ENCODE measurements around the gene FOXO3. TPM values are rescaled to one million over a fixed set of nuclear protein-coding genes. Genes with fewer than 3 reads are reported as not detected.

The FOXO3 gene
- total RNA-seq, 1 donor from 2014 or later: 45.2 TPM

GRCh38 chr6:108610270-108610839 is 49.6 kb downstream of the FOXO3 start:
- H3K27me3 Mint-ChIP-seq: no peaks in the 10 kb centered on the region
- H3K9me3 Mint-ChIP-seq (ENCODE audit: low read depth): peaks cover 11% of the 10 kb centered on the region
- peaks cover 39% of the 10 kb centered on the region for H3K4me1 Mint-ChIP-seq (ENCODE audit: low read depth)
- TF ChIP-seq CTCF (IDR thresholded peaks at IDR 0.05; ENCODE audit: unreplicated experiment): no peak
- no peak for DNase-seq (ENCODE audit: low spot score, unreplicated experiment)
- peak overlapping the region; percentile 34 for H3K27ac Mint-ChIP-seq
- H3K36me3 Mint-ChIP-seq (ENCODE audit: insufficient read depth): peaks cover 12% of the 10 kb centered on the region
- peak overlapping the region; percentile 21 for H3K4me3 Mint-ChIP-seq (ENCODE audit: low read depth)

GRCh38 chr6:108610957-108611586 is 50.4 kb downstream of the FOXO3 start:
- Mint-ChIP-seq H3K9me3 (ENCODE audit: low read depth) (peaks cover 11% of the 10 kb centered on the region), H3K4me3 (ENCODE audit: low read depth) (no peak overlapping the region)

GRCh38 chr6:108612852-108613251 is 52.1 kb downstream of the FOXO3 start:
- TF ChIP-seq CTCF (IDR thresholded peaks at IDR 0.05; ENCODE audit: unreplicated experiment): no peak

More at GRCh38 chr6:108610957-108611586, 50.4 kb downstream of the FOXO3 start:
- Mint-ChIP-seq H3K36me3 (ENCODE audit: insufficient read depth) (peaks cover 12% of the 10 kb centered on the region), H3K4me1 (ENCODE audit: low read depth) (peaks cover 33% of the 10 kb centered on the region), H3K27me3 (no peaks in the 10 kb centered on the region), H3K27ac (no peak overlapping the region)
- TF ChIP-seq CTCF (IDR thresholded peaks at IDR 0.05; ENCODE audit: unreplicated experiment): no peak
- DNase-seq (ENCODE audit: low spot score, unreplicated experiment): no peak

GRCh38 chr6:108616544-108616943 is 55.8 kb downstream of the FOXO3 start:
- peaks cover 8% of the 10 kb centered on the region for H3K4me1 Mint-ChIP-seq (ENCODE audit: low read depth)
- H3K27ac Mint-ChIP-seq: no peak overlapping the region
- peaks cover 11% of the 10 kb centered on the region for H3K9me3 Mint-ChIP-seq (ENCODE audit: low read depth)
- DNase-seq (ENCODE audit: low spot score, unreplicated experiment): no peak
- no peak overlapping the region for H3K4me3 Mint-ChIP-seq (ENCODE audit: low read depth)
- no peak for TF ChIP-seq CTCF (IDR thresholded peaks at IDR 0.05; ENCODE audit: unreplicated experiment)
- H3K36me3 Mint-ChIP-seq (ENCODE audit: insufficient read depth): peaks cover 12% of the 10 kb centered on the region
- no peaks in the 10 kb centered on the region for H3K27me3 Mint-ChIP-seq

More at GRCh38 chr6:108612852-108613251, 52.1 kb downstream of the FOXO3 start:
- no peaks in the 10 kb centered on the region for H3K27me3 Mint-ChIP-seq
- no peak for DNase-seq (ENCODE audit: low spot score, unreplicated experiment)
- H3K4me3 Mint-ChIP-seq (ENCODE audit: low read depth): no peak overlapping the region
- peaks cover 12% of the 10 kb centered on the region for H3K36me3 Mint-ChIP-seq (ENCODE audit: insufficient read depth)
- peaks cover 11% of the 10 kb centered on the region for H3K9me3 Mint-ChIP-seq (ENCODE audit: low read depth)
- peaks cover 22% of the 10 kb centered on the region for H3K4me1 Mint-ChIP-seq (ENCODE audit: low read depth)
- H3K27ac Mint-ChIP-seq: no peak overlapping the region

GRCh38 chr6:108616973-108617372 is 56.3 kb downstream of the FOXO3 start:
- H3K27ac Mint-ChIP-seq: no peak overlapping the region
- H3K4me3 Mint-ChIP-seq (ENCODE audit: low read depth): no peak overlapping the region
- no peaks in the 10 kb centered on the region for H3K27me3 Mint-ChIP-seq
- no peak for DNase-seq (ENCODE audit: low spot score, unreplicated experiment)
- TF ChIP-seq CTCF (IDR thresholded peaks at IDR 0.05; ENCODE audit: unreplicated experiment): no peak
- peaks cover 10% of the 10 kb centered on the region for H3K36me3 Mint-ChIP-seq (ENCODE audit: insufficient read depth)
- peaks cover 8% of the 10 kb centered on the region for H3K4me1 Mint-ChIP-seq (ENCODE audit: low read depth)
- peaks cover 11% of the 10 kb centered on the region for H3K9me3 Mint-ChIP-seq (ENCODE audit: low read depth)

Measured in progenitor cell of endocrine pancreas (in vitro differentiated cells).